Naive thymus-derived CD4-positive, alpha-beta T cell (primary cell): ENCODE results near the gene EEIG1. TPM values are rescaled to one million over a fixed set of nuclear protein-coding genes. Genes with fewer than 3 reads are reported as not detected.

Experiments used
- ATAC-seq: fragments of 150-1000 bp; cut with Tn5 transposase; 2 replicates; pipeline ENCODE4 v1.10.0; 2021; ENCODE audit warnings: mild to moderate bottlenecking, moderate library complexity
- CTCF ChIA-PET: fragments of 350-600 bp; sonication (Branson Sonifier 250); formaldehyde crosslinking; loops from one replicate; lab custom pipeline; 2021; ENCODE audit warnings: antibody characterized with exemption; lab: Charles Lee
- POLR2A ChIA-PET: fragments of 350-600 bp; sonication (Branson Sonifier 250); formaldehyde crosslinking; loops from one replicate; lab custom pipeline; 2021; ENCODE audit warnings: antibody characterized with exemption, inconsistent platforms; lab: Charles Lee
- DNase-seq, 9 donors: peaks; one replicate each; pipeline versions ENCODE4 v3.0.0 to v3.0.0-alpha.2; 2020 to 2022; ENCODE audit warnings: mixed read lengths in 1 of 9
- H3K27ac ChIP-seq: one replicate; pipeline ENCODE4 v1.7.0; 2013; ENCODE audit warnings: mild to moderate bottlenecking, low read depth, low read length, moderate library complexity
- H3K27me3 ChIP-seq, 2 donors: one replicate each; pipeline ENCODE4 v1.7.0; 2013; ENCODE audit warnings: low read length in 2 of 2, mild to moderate bottlenecking in 2 of 2, moderate library complexity in 2 of 2; ENCODE audit not compliant: control insufficient read depth in 2 of 2, insufficient read depth in 2 of 2
- H3K36me3 ChIP-seq, 3 experiments: 1 replicate in 2 of 3; 2 replicates in 1 of 3; pipeline ENCODE4 v1.7.0; 2013; ENCODE audit warnings: low read length in 3 of 3, mild to moderate bottlenecking in 3 of 3, moderate library complexity in 1 of 3; ENCODE audit not compliant: insufficient read depth in 3 of 3, control insufficient read depth in 2 of 3
- H3K4me1 ChIP-seq, 2 donors: one replicate each; pipeline ENCODE4 v1.7.0; 2013; ENCODE audit warnings: low read length in 2 of 2, mild to moderate bottlenecking in 2 of 2, moderate library complexity in 1 of 2; ENCODE audit not compliant: control insufficient read depth in 2 of 2, insufficient read depth in 2 of 2
- H3K4me3 ChIP-seq: 2 replicates; pipeline ENCODE4 v1.7.0; 2013; ENCODE audit warnings: mild to moderate bottlenecking, low read length
- H3K9me3 ChIP-seq, 3 experiments: 1 replicate in 2 of 3; 2 replicates in 1 of 3; pipeline ENCODE4 v1.7.0; 2013; ENCODE audit warnings: low read length in 3 of 3; ENCODE audit not compliant: control insufficient read depth in 2 of 3
- H3K27ac Mint-ChIP-seq, 9 donors: one replicate each; pipeline ENCODE4 v1.8.0; 2020 to 2022; ENCODE audit warnings: mixed read lengths in 9 of 9, mild to moderate bottlenecking in 8 of 9, moderate library complexity in 5 of 9, inconsistent platforms in 2 of 9
- H3K27me3 Mint-ChIP-seq, 5 donors: one replicate each; pipeline ENCODE4 v1.8.0; 2021 to 2022; ENCODE audit warnings: mixed read lengths in 5 of 5, mild to moderate bottlenecking in 1 of 5
- H3K36me3 Mint-ChIP-seq, 5 donors: one replicate each; pipeline ENCODE4 v1.8.0; 2020 to 2022; ENCODE audit warnings: mixed read lengths in 5 of 5, mild to moderate bottlenecking in 3 of 5, inconsistent platforms in 1 of 5
- H3K4me1 Mint-ChIP-seq, 7 donors: one replicate each; pipeline ENCODE4 v1.8.0; 2020 to 2022; ENCODE audit warnings: mixed read lengths in 7 of 7, mild to moderate bottlenecking in 3 of 7, inconsistent platforms in 1 of 7
- H3K4me3 Mint-ChIP-seq, 10 donors: one replicate each; pipeline ENCODE4 v1.8.0; 2020 to 2022; ENCODE audit warnings: mild to moderate bottlenecking in 10 of 10, mixed read lengths in 10 of 10, moderate library complexity in 6 of 10, inconsistent platforms in 2 of 10
- H3K9me3 Mint-ChIP-seq, 11 donors: one replicate each; pipeline ENCODE4 v1.8.0; 2020 to 2022; ENCODE audit warnings: mixed read lengths in 11 of 11, mild to moderate bottlenecking in 4 of 11, inconsistent platforms in 1 of 11, moderate library complexity in 1 of 11
- intact Hi-C, 2 donors: fragments of 100-400 bp; cut with micrococcal nuclease; formaldehyde crosslinking; loops; one replicate each; pipeline ENCODE4 v1.15.1; 2023
- polyA plus RNA-seq, 2 donors: library from polyadenylated mRNA; unstranded; fragments of 300-500 nt; fragmentation: Illumina TruSeq; gene quantifications; one replicate each; pipeline ENCODE4 v1.2.3, GENCODE V29; 2021
- total RNA-seq, 6 experiments: library from RNA in 5 of 6; stranded (reverse) in 5 of 6; gene quantifications; 1 replicate in 5 of 6; 2 replicates in 1 of 6; pipeline ENCODE4 v1.2.3 and lab custom pipeline; 2021 to 2026

EEIG1 gene
- total and polyA plus RNA-seq, 7 experiments from 2014 or later, result 124 to 664 (median 297) TPM

- Mint-ChIP-seq H3K4me1 (peaks cover 20 to 60% (median 42%) of the 10 kb centered on the region in 7 donors), H3K9me3 (peaks cover 0 to 15% (median 0%) of the 10 kb centered on the region in 11 donors), H3K36me3 (peaks cover 0 to 38% (median 27%) of the 10 kb centered on the region in 5 donors), H3K27me3 (peaks cover 0 to 4% (median 0%) of the 10 kb centered on the region in 5 donors), H3K4me3 (peak overlapping the region in 4 of 10 donors; percentile 19 to 44 (median 30)), H3K27ac (peak overlapping the region; percentile 55 to 97 (median 86))
- Histone ChIP-seq H3K27ac (peak overlapping the region; percentile 41), H3K4me3 (no peak overlapping the region), H3K36me3 (peaks cover 14 to 78% (median 25%) of the 10 kb centered on the region in 3 experiments), H3K27me3 (no peaks in the 10 kb centered on the region), H3K9me3 (no peaks in the 10 kb centered on the region), H3K4me1 (peaks cover 11 to 14% of the 10 kb centered on the region in 2 donors)
- DNase-seq (peak in 7 of 9 donors; percentile 43 to 62 (median 54)), ATAC-seq (peak; percentile 65)
- intact Hi-C loops, result loop anchor here (1.0 to 5.0 kb wide), 6 partner anchors 28 to 174 kb away; partner anchors contain the start of gene EEIG1 (in 2 of the 2)
- ChIA-PET CTCF (interaction anchor here (0.6 to 7.2 kb wide), 15 partner anchors 9 to 165 kb away, joined by 3 to 110 read pairs (median 4); no protein-coding TSS in a partner anchor), POLR2A (interaction anchor here (0.8 to 61.3 kb wide), 11 partner anchors 10 to 97 kb away, joined by 3 to 1719 read pairs (median 5); partner anchors contain the start of genes EEIG1 and PIP5KL1)
These were observed 38.4 kb downstream of the EEIG1 start for GRCh38 chr9:127942216-127943010.

GRCh38 chr9:127941961-127942215 lies 38.9 kb downstream of the EEIG1 start:
- Histone ChIP-seq H3K27me3 (no peaks in the 10 kb centered on the region), H3K9me3 (no peaks in the 10 kb centered on the region), H3K4me3 (no peak overlapping the region), H3K27ac (peak overlapping the region; percentile 41), H3K36me3 (peaks cover 13 to 73% (median 22%) of the 10 kb centered on the region in 3 experiments), H3K4me1 (peaks cover 14 to 19% of the 10 kb centered on the region in 2 donors)
- Mint-ChIP-seq H3K4me3 (no peak overlapping the region), H3K27ac (peak overlapping the region in 6 of 9 donors; percentile 43 to 86 (median 78)), H3K9me3 (peaks cover 0 to 18% (median 0%) of the 10 kb centered on the region in 11 donors), H3K27me3 (peaks cover 0 to 4% (median 0%) of the 10 kb centered on the region in 5 donors), H3K36me3 (peaks cover 0 to 36% (median 24%) of the 10 kb centered on the region in 5 donors), H3K4me1 (peaks cover 25 to 60% (median 43%) of the 10 kb centered on the region in 7 donors)
- CTCF ChIA-PET, result interaction anchor here (0.9 to 7.2 kb wide), 13 partner anchors 9 to 165 kb away, joined by 3 to 110 read pairs (median 5); no protein-coding TSS in a partner anchor
- no peak for DNase-seq
- POLR2A ChIA-PET, result interaction anchor here (1.2 to 61.3 kb wide), 9 partner anchors 11 to 97 kb away, joined by 3 to 1719 read pairs (median 5); partner anchors contain the start of genes EEIG1 and PIP5KL1
- intact Hi-C loops, result loop anchor here (2.0 to 5.0 kb wide), 4 partner anchors 29 to 175 kb away; partner anchors contain the start of gene EEIG1 (in 2 of the 2)
- ATAC-seq, result no peak

- Mint-ChIP-seq H3K4me1 (peaks cover 30 to 64% (median 49%) of the 10 kb centered on the region in 7 donors), H3K4me3 (peak overlapping the region in 1 of 10 donors; percentile 13)
These were observed 39.5 kb downstream of the EEIG1 start for GRCh38 chr9:127941062-127941960.

GRCh38 chr9:127940593-127940992 lies 40.2 kb downstream of the EEIG1 start:
- Mint-ChIP-seq H3K4me1 (peaks cover 36 to 65% (median 56%) of the 10 kb centered on the region in 7 donors), H3K4me3 (peak overlapping the region in 2 of 10 donors; percentile 11 to 13), H3K27me3 (peaks cover 0 to 4% (median 0%) of the 10 kb centered on the region in 5 donors), H3K27ac (peak overlapping the region; percentile 43 to 74 (median 58)), H3K36me3 (peaks cover 0 to 41% (median 28%) of the 10 kb centered on the region in 5 donors), H3K9me3 (peaks cover 0 to 27% (median 0%) of the 10 kb centered on the region in 11 donors)
- no peak for DNase-seq
- ChIA-PET POLR2A (interaction anchor here (1.3 to 61.3 kb wide), 6 partner anchors 9 to 132 kb away, joined by 3 to 1719 read pairs (median 5); partner anchors contain the start of gene EEIG1), CTCF (interaction anchor here (1.0 to 7.2 kb wide), 4 partner anchors 13 to 94 kb away, joined by 3 to 110 read pairs (median 20); no protein-coding TSS in a partner anchor)
- Histone ChIP-seq H3K36me3 (peaks cover 13 to 60% (median 20%) of the 10 kb centered on the region in 3 experiments), H3K27me3 (no peaks in the 10 kb centered on the region), H3K9me3 (no peaks in the 10 kb centered on the region), H3K4me1 (peaks cover 27 to 32% of the 10 kb centered on the region in 2 donors), H3K27ac (no peak overlapping the region), H3K4me3 (no peak overlapping the region)
- no peak for ATAC-seq
- intact Hi-C loops, result loop anchor here in 1 of 2 donors (5.0 kb wide), 1 partner anchor 42 kb away; the partner anchor contains the start of gene EEIG1

More at GRCh38 chr9:127941062-127941960, 39.5 kb downstream of the EEIG1 start:
- H3K36me3 ChIP-seq, result peaks cover 13 to 67% (median 17%) of the 10 kb centered on the region in 3 experiments
- Mint-ChIP-seq H3K36me3 (peaks cover 0 to 36% (median 24%) of the 10 kb centered on the region in 5 donors), H3K27me3 (peaks cover 0 to 4% (median 0%) of the 10 kb centered on the region in 5 donors), H3K9me3 (peaks cover 0 to 20% (median 0%) of the 10 kb centered on the region in 11 donors), H3K27ac (peak overlapping the region in 8 of 9 donors; percentile 13 to 79 (median 72))
- H3K9me3 ChIP-seq, result no peaks in the 10 kb centered on the region
- intact Hi-C loops, result loop anchor here in 1 of 2 donors (5.0 kb wide), 1 partner anchor 41 kb away; the partner anchor contains the start of gene EEIG1
- no peak overlapping the region for H3K4me3 ChIP-seq
- H3K27me3 ChIP-seq, result no peaks in the 10 kb centered on the region
- DNase-seq (no peak), ATAC-seq (no peak)
- H3K4me1 ChIP-seq, result peaks cover 20 to 25% of the 10 kb centered on the region in 2 donors
- peak overlapping the region; percentile 41 for H3K27ac ChIP-seq
- ChIA-PET CTCF (interaction anchor here (0.9 to 7.2 kb wide), 12 partner anchors 11 to 166 kb away, joined by 3 to 110 read pairs (median 4); no protein-coding TSS in a partner anchor), POLR2A (interaction anchor here (0.6 to 61.3 kb wide), 12 partner anchors 8 to 131 kb away, joined by 3 to 1719 read pairs (median 4); partner anchors contain the start of gene EEIG1)

- no peak for ATAC-seq
- H3K27ac Mint-ChIP-seq, result peak overlapping the region; percentile 73 to 99 (median 95)
- CTCF ChIA-PET, result interaction anchor here (1.1 to 7.2 kb wide), 2 partner anchors 8 to 97 kb away, joined by 3 to 110 read pairs; no protein-coding TSS in a partner anchor
- POLR2A ChIA-PET, result interaction anchor here (0.7 to 61.3 kb wide), 4 partner anchors 9 to 129 kb away, joined by 3 to 1719 read pairs (median 12); partner anchors contain the start of genes EEIG1, NAIF1 and PIP5KL1
- intact Hi-C loops, result loop anchor here in 1 of 2 donors (5.0 kb wide), 1 partner anchor 189 kb away; the partner anchor contains the start of gene PTGES2
- peaks cover 24 to 29% of the 10 kb centered on the region in 2 donors for H3K4me1 ChIP-seq
- H3K9me3 ChIP-seq, result no peaks in the 10 kb centered on the region
- H3K4me3 Mint-ChIP-seq, result peak overlapping the region in 9 of 10 donors; percentile 44 to 98 (median 71)
- peak overlapping the region; percentile 78 for H3K27ac ChIP-seq
- peaks cover 0 to 29% (median 0%) of the 10 kb centered on the region in 11 donors for H3K9me3 Mint-ChIP-seq
- DNase-seq, result no peak
- peak overlapping the region; percentile 88 for H3K4me3 ChIP-seq
- H3K36me3 ChIP-seq, result peaks cover 4 to 44% (median 18%) of the 10 kb centered on the region in 3 experiments
- peaks cover 39 to 64% (median 53%) of the 10 kb centered on the region in 7 donors for H3K4me1 Mint-ChIP-seq
- no peaks in the 10 kb centered on the region for H3K27me3 ChIP-seq
- H3K36me3 Mint-ChIP-seq, result peaks cover 0 to 26% (median 18%) of the 10 kb centered on the region in 5 donors
- H3K27me3 Mint-ChIP-seq, result peaks cover 0 to 4% (median 0%) of the 10 kb centered on the region in 5 donors
These were observed 42.5 kb downstream of the EEIG1 start for GRCh38 chr9:127938298-127938690.
